ENCODE data around the gene SPAG7.
A peak's percentile ranks its signal among the peaks of the same experiment; 100 is the strongest.

The SPAG7 gene, protein sequence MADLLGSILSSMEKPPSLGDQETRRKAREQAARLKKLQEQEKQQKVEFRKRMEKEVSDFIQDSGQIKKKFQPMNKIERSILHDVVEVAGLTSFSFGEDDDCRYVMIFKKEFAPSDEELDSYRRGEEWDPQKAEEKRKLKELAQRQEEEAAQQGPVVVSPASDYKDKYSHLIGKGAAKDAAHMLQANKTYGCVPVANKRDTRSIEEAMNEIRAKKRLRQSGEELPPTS

GRCh38 chr17:4967539-4968485 lies at the start of gene SPAG7:
TSS of gene SPAG7 (minus strand) at chr17:4967817. CDS start at chr17:4967804, 13 bp downstream.
- DNase-seq (ENCODE audit: low read depth in 2 of 2) = peak; percentile 83 to 88

DNA sequence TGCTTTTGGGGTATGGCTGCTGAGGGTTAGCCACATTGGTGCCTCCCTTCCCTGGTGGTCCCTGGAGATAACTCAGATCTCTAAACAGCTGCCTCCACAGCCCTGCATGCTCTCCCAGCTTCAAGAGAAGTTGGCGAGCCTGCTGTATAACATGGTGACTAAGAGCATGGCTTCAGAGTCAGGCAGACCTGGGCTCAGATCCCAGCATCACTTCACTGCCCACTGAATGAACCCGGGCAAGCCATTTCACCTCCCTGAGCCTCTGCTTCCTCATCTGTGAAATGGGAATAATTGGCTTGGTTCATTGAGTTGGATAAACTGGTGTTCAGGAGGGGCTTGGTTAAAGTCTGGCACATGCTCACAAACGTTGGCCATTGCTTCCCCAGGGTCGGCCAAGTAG lies 46.7 kb upstream of the SPAG7 start:
- DNase-seq (ENCODE audit: low read depth in 2 of 2) = no peak

DNA sequence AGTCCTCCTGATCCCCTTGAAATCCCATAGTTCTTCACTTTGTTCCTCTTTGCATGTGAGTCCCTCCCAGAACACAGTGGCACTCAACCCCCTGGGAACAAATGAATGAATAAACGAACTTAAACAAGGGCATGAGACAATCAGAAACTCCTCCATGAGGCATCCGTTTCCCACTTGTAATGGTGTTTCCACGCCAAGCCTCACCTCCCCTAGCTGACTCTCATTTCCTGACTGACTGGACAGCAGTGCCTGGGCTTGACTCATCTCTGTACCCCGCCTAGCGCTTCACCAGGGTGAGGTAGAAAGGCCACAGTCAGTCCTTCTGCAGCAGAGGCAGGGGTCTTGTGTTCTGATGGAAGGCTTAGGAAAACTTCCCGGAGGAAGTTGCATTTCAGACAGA lies 44.3 kb upstream of the SPAG7 start:
- no peak for DNase-seq (ENCODE audit: low read depth in 2 of 2)

DNA sequence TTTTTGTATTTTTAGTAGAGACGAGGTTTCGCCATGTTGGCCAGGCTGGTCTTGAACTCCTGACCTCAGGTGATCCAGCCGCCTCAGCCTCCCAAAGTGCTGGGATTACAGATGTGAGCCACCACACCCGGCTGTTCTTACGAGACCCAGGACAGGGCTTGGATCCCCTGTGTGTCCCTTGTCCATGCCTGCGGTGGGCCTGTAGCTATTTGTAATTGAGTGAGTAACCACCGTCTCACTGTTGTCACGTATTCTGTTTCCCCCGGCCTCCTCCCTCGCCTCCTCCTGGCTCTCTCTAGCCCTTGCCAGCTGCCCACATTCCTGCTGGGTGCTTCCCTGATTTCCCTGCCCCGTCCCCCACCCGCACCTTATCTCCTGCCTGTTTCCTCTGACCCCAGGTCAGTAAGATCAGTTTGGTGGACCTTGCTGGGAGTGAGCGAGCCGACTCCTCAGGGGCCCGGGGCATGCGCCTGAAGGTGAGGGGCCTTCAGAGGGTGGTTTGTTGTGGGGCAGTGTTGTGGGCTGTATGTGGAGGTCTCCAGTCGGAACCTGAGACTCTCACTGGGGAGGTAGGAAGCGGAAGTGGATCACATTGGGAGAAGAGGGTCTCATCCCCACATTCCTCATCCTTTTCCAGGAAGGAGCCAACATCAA lies 35.7 kb upstream of the SPAG7 start:
- DNase-seq (ENCODE audit: low read depth in 2 of 2) = no peak

DNA sequence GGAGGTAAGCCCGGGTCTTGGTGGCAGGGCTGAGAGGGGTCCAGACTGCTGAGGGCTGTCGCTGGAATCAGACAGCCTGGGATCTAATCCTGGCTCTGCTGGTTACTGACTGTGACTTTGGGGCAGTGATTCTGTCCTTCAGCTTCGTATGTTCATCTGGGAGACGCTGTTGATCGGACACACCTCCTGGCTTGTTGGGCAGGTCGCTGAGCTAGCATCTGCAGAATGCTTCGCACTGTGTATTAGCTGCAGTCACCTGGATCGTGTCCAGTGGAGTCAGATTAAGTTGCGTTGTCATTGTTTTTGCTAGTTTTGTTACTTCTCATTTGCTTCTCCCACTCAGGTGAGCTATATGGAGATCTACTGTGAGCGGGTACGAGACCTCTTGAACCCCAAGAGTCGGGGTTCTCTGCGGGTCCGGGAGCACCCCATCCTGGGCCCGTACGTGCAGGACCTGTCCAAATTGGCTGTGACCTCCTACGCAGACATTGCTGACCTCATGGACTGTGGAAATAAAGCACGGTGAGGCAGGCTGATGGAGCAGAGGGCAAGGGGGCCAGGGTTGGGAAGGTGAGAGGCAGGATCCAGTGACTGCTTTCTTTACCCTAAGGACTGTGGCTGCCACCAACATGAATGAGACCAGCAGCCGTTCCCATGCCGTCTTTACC lies 34.6 kb upstream of the SPAG7 start:
- DNase-seq (ENCODE audit: low read depth in 2 of 2) = no peak

DNA sequence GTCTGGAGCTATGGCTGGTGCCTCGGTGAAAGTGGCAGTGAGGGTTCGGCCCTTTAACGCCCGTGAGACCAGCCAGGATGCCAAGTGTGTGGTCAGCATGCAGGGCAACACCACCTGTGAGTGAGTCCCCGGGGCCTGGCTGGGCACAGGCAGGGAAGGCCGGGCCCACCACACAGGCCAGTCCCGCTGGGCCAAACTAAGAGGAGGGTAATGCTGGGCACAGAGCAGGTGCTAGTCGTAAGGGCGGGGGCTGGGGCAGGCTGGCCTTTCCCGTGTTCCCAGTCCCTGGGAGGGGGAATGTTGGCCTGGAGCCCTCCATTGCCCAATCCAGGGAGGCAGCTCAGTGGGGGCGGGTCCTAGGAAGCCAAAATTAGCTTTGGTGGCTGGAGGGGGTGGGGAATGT lies 32.6 kb upstream of the SPAG7 start:
- DNase-seq (ENCODE audit: low read depth in 2 of 2) = no peak

- no peak for DNase-seq (ENCODE audit: low read depth in 2 of 2)
Observed at GRCh38 chr17:4999430-5000093, 31.9 kb upstream of the SPAG7 start.

DNA sequence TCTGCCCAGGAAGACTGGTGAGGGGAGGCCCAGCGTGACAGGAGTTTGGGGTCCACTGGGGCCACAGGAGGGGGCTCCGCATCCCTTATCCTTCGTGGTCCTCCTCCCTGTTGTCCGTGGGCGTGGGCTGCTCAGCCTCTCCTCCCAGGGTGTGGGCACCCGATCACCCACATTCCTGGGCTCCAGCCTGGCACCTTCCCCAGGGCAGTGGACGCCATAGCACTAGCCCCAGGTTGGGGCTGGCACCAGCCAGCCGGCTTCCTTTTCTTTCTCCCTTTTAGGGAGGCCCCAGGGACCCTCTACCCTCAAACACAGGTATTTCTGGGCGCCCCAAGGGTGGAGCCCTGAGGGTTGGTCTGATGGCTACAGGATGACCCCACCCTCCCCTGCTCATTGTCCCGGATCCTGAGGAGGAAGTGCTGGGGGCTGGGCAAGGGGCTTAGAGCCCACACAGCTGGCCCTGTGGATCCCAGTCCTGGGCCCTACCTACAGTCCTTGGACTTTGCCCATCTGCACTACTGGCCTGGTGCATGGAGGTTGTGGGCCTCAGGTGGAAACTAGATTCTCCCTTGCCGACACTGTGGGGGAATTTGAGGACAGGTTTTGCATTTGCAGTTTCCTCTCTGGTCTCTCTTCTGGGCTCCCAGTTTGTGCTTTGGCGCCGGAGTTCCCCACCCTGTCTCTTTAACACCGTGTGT lies 31.3 kb upstream of the SPAG7 start:
- DNase-seq (ENCODE audit: low read depth in 2 of 2) = no peak

DNA sequence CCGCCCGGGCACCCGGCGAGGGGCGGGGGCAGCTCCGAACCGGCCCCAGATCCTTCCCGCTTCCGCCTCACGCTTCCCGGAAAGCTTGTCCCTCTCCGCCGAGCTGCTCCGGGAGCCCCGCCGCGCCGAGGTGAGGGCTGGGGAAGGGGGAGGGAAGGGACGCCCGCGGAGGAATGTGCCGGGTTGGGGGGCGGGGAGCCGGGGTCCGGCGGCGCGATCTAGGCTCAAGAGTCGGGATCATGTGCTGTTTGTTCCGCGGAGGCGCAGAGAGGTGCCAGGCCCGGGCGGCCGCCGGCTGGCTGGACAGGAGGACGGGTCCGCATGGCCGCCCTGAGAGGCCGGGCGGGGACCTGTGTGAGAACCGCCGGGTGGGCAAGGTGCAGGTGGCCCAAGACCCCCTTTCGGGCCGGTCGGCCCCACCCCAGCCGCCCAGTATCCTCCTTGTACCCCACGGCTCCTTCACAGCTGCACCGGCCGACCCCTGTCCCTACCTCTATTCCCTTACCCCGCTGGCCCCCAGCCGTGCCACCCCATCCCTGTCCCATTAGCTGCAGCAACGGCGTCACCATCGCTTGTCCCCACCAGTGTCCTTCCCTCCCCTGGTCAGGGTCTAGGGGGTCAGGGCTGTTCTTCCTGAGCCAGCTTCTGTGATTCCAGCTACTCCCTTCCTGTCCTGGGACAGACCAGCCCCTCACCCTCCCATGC lies 30.6 kb upstream of the SPAG7 start:
- no peak for DNase-seq (ENCODE audit: low read depth in 2 of 2)

DNA sequence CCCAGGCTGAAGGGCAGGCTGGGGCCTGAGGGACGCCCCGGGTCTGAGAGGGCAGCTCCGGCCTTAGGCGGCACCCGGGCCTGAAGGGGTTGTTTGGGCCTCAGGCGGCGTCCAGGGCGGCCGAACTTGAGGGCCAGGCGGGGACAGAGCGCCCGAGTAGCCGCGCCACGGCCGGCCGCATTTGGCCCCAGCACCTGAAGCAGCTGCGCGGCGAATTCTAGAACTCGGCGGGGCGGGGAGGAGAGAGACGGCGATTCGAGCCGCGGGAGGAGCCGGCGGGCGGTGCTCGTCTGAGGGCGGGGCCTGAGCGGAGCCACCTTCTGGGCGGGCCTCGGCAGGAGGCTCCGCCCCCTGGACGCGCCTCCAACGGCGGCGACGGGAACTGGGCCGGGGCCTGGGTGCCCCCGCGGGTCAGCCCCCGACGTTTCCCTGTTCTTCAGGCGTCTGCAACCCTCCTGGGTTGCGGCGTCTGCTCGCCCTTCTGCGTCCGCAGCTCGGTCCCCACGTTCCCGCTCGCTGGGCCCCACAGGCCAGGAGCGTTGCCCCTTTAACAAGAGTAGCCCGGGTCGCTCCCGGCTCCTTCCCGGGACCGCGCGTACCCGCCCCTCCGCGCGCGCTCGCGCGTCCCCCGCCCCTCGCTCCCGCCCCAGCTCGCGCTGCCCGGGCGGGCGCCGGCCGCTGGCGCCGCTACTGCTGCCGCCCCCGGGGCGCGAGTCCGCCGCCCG lies 29.8 kb upstream of the SPAG7 start, which contains the start of the genes INCA1 and KIF1C:
TSS of gene INCA1 (minus strand) at position 221 of the 725 bp plus-strand sequence. CDS start 3,085 bp downstream, outside the sequence.
TSS of gene KIF1C (plus strand) at position 649 of the 725 bp plus-strand sequence. CDS start 2,297 bp downstream, outside the sequence.
- peak; percentile 78 to 81 for DNase-seq (ENCODE audit: low read depth in 2 of 2)

DNA sequence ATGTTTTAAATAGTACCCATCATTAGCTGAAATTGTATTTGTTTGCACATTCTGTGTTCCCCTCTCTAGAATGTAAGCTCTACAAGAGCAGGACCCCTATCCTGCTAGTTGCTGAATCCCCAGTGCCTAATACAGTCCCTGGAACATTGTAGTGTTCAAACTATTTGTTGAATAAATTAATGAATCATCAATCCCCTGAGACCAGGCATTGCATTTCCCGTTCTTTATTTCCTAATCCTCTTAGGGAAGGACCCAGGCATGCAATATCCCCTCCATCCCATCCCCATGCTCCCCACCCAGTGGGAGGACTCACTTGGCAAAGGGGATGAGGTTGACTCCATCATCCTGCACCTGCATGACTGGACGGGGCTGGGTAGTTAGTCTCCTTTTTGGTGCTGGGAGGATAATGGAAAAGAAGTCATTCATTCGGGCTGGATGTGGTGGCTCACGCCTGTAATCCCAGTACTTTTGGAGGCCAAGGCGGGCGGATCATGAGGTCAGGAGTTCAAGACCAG lies 26.5 kb upstream of the SPAG7 start:
- no peak for DNase-seq (ENCODE audit: low read depth in 2 of 2)

DNA sequence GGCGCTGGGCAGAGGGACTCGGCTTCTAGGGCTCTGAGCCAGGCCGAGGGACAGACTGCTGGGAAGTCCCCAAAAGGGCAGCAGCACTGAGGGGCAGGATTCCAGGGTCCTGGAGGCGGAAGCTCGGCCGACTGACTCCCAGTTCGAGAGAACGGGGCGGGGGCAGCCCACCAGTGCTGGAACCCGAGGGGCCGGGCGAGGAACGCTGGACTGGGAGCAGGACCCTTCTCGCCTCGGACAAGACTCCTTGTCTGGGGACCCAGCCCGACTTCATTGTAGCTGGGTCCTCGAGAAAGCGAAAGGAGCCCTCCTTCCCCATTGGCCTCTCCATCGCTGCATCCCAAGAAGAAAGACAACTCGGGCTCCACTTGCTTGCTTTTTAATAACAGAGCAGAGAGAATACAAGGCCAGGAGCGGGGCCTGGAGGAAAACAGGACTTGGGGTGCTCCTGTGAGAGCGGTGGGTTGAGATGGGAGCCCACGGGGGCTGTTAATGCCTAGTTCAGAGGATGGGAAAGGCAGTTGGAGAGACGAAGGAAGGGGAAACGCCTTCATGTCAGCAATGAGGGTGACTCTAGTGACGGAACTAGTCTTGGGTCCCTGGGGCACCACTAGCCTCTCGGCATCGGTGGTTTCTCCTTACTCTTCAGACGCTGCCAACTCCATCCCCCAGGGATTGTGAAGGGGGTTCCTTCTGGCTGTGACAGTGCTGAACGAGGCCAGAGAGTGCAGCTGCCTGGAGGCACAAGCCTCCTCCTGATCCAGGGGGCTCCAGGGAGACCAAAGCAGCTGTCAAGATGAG lies 20.4 kb upstream of the SPAG7 start:
- no peak for DNase-seq (ENCODE audit: low read depth in 2 of 2)

DNA sequence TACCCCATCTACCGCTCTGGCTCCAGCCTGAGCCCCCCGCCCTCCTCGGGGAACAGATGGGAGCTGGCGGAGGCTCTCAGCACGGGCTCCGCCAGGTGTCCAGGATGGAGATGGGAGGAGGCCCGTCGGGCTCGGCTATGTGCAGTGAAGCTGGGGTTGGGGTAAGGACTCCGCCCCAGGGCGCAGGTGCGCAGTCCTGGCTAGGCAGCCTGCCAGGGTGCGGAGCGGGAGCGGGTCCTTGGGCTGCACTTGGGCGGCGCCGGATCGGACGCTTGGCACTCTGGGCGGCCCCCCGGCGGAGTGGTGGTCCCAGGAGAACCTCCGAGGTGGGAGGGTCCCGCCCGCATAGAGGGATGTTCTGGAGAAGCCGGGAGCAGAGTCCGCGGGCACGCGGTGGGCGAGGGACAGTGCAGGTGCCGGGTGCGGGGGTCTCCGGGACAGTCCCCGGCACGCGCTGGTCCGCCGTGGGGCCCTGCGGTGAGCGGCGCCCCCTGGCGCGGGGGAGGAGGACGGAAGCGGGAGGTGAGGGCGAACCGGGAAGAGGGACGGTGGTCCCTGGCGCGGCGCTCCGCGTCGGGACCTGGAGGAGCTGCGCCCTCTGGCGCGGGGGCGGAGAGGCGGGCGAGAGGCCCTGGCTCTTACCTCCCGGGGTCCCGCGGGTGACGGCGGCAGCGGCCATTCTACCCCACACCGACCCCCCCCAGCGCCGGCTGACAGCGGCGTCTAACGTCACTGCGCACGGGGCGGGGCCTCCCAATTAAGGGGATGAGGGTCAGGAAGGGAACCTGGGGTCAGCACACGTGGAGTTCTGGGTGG lies 19.5 kb upstream of the SPAG7 start, which contains the start of gene CAMTA2:
TSS of gene CAMTA2 (minus strand) at position 725 of the 816 bp plus-strand sequence. CDS start 1,453 bp downstream, outside the sequence.
- peak; percentile 75 to 77 for DNase-seq (ENCODE audit: low read depth in 2 of 2)

DNA sequence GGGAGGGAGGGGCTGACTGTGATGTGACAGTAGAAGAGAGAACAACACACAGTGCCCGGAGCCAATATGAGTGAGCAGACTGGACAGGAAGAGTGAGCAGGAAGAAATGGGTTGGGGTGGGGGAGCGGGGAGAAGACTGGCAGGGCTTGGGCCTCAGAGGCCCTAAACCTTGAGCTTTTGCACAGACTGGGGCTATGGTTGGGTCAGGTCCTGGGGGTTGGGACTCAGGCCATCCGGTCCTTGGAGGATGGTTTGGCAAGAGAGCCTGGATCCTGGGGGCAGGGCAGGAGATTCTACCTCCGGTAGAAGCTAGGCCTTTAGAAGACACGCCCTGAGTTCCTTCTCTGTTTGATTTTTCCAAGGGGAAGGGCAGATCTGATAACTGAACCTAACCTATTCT lies 18.8 kb upstream of the SPAG7 start:
- DNase-seq (ENCODE audit: low read depth in 2 of 2) = no peak

- no peak for DNase-seq (ENCODE audit: low read depth in 2 of 2)
Observed at GRCh38 chr17:4982305-4982704, 14.7 kb upstream of the SPAG7 start.

GRCh38 chr17:4980644-4981216 lies 13.1 kb upstream of the SPAG7 start:
- no peak for DNase-seq (ENCODE audit: low read depth in 2 of 2)

GRCh38 chr17:4978726-4979125 lies 11.1 kb upstream of the SPAG7 start:
- DNase-seq (ENCODE audit: low read depth in 2 of 2) = no peak
